Measurements from ENCODE around the gene ABCC11.
A peak's percentile ranks its signal among the peaks of the same experiment; 100 is the strongest.
"Not testable (repeated sequence)": the region's sequence is repeated elsewhere in the genome, so short reads cannot be mapped to it uniquely, and the experiment has no call there.

ABCC11 gene

DNA sequence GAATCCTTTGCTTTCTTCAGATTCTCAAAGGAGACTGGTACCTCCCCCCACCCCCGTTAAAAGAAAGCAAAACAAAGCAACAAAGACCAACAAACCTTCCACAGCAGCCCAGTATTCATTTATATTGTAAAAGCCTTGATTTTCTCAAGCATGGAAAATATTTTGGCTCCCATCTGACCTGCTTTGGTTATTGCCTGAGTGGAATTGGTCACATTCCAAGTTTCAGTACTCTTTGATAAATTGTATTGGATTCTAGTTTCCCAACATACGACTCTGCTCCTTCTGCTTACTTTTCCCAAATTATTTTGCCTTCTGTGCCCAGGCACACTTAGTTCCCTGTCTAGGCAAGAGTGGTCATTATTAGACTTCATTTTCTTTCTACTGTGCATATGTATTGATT lies 1.3 kb downstream of the ABCC11 start:
- peak; percentile 4 for DNase-seq

DNA sequence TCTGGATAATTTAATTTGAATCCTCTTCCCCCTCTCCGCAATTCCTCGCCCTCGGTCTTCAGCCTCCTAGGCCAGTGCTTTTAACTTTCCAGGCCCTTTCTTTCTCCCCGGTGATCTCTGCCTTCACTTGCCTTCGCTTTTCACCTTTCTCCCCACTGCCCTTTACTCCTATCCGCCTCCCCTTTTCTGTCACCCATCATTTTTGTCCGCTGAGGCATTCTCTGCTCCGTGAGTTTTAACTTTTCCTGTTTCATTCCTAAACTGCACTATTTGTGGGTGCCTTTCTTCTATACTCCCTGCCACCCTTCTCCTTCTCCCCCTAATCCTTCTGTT lies 2.5 kb downstream of the ABCC11 start:
- no peak for DNase-seq

DNA sequence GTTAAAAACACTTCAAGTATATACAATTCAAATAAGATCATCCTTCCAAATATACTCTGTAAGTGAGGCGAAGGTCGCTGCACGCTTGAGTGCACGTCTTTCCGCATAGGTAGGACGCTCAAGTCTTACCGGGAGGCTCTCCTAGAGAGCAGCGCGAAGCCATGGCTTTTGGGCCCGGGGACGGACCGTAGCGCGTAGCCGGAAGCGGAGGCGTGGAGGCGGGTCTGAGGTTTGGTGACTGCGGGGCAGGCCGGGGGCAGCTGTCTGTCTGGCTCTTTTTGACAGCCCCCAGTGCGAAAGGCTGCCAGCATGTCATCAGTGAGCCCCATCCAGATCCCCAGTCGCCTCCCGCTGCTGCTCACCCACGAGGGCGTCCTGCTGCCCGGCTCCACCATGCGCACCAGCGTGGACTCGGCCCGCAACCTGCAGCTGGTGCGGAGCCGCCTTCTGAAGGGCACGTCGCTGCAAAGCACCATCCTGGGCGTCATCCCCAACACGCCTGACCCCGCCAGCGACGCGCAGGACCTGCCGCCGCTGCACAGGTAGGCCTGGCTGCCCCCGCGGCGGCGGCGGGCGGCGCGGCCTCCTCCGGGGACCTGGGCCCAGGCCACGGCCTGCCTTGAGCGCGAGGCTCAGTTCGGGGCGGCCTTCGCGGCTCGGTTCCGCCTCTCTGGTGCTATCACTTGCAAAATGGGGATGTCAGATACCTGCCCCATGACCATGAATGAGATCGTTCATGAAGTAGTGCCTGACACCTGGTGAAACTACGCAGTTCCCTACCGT lies 3.1 kb downstream of the ABCC11 start, which contains the start of gene LONP2:
LONP2 (plus strand) TSS at position 221 of the 783 bp plus-strand sequence; CDS start at position 310, 89 bp downstream.
- DNase-seq: peak; percentile 88

DNA sequence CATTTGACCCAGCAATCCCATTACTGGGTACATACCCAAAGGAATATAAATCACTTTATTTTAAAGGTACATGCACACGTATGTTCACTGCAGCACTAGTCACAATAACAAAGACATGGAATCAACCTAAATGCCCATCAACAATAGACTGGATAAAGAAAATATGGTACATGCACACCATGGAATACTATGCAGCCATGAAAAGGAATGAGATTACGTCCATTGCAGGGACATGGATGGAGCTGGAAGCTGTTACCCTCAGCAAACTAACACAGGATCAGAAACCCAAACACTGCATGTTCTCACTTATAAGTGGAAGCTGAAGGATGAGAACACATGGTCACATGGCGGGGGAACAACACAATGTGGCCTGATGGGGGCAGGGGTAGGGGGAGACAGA lies 7.2 kb downstream of the ABCC11 start:
- not testable (repeated sequence) for DNase-seq

DNA sequence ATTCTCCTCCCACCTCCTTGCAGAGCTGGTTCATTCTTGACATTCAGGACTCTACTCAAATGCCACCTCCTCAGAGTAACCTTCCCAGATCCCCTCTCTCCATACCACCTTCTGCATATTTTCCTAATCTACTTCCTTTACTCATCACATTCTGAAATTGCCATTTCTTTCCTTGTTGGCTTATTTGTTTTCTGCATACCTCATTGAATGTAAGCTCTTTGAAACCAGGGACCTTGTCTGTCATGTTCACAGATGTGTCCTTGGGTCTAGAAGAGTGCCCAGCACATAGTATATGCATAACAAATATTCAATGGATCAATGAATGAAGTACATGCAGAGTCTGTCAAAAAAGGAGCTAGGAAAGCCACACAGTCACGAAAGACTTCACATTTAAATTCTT lies 11.1 kb downstream of the ABCC11 start:
- no peak for DNase-seq

DNA sequence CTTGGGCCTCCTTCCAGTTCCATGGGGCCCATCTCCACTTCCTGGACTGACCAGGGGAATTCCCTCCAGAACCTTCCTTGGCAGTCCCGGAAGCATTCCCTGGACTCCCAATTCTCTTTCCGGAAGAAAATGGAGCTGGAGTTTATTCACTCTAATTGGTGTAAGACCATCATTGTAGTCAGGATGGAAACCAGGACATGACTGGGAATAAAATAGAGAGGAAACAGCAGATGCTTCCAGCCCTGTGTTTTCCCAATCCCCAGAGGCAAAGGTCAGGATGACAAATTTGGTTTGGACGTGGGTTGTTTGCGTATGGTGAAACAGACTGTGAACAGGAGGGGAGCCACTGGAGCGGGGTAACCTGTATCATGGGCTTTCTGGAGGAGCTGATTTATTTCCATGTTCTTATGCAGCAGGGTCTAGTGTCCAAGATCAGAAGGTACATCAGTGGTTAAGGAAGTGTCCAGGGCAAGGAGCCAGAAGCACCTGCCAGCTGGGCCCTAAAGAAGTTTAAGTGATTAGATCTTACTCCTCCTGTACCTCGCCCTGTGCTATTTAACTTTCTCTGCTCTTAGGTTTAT lies 11.7 kb downstream of the ABCC11 start:
- no peak for DNase-seq

DNA sequence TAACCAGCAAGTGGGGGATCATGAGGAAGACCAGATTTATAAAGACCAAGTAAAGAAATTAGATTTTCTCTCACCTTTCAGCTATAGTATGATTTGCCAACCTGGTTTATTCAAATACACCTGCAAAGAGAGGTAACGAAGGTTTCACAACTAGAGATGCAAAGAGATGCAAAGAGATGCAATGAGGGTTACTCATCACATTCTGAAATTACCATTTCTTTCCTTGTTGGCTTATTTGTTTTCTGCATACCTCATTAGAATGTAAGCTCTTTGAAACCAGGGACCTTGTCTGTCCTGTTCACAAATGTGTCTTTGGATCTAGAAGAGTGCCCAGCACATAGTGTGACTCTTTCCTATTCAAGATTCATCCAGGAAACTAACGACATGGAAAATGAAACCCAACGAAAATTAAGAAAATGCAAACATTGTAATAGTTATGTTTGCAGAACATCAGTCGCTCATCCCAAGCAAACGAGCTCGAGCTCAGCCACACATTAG lies 12.2 kb downstream of the ABCC11 start:
- no peak for DNase-seq

DNA sequence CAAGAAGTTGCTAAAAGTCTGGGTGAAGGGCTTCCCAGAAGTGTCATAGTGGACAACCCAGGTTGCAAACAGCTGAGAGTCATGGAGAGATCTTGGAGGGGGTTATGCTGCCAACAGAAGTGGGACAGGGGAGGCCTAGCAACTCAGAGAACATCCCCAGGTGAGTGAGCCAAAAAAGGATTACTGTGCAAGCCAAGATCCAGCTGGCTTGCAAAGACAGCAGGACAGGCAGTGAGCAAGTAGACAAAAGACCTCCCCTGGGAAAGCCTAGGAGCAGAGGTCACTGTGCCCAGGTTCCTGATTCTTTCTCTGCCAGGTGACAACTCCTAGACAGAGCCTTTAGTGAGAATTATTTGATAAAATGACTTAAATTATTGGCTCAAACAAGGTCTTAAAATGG lies 12.7 kb downstream of the ABCC11 start:
- DNase-seq: no peak

DNA sequence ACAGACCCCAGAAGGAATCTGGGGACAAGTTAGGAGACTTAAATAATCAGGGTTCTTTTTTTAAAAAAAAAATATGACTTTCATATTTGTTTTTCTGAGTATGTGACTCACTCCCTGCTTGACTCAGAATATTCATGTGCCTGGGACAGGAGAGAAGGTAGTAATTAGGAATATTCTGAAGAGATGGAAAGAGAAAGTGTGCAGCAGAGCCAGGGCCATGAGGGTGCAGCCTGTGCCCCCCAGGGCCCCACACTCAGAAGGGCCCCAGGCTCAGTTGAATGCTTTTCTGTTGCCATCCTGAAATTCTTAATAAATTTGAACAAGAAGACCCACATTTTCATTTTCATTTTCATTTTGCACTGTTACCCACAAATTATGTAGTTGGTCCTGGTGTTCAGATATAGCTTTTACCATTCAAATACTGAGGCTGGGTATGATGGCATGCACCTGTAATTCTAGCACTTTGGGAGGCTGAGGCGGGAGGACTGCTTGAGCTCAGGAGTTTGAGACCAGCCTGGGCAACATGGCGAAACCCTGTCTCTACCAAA lies 14.8 kb downstream of the ABCC11 start:
- DNase-seq: no peak

DNA sequence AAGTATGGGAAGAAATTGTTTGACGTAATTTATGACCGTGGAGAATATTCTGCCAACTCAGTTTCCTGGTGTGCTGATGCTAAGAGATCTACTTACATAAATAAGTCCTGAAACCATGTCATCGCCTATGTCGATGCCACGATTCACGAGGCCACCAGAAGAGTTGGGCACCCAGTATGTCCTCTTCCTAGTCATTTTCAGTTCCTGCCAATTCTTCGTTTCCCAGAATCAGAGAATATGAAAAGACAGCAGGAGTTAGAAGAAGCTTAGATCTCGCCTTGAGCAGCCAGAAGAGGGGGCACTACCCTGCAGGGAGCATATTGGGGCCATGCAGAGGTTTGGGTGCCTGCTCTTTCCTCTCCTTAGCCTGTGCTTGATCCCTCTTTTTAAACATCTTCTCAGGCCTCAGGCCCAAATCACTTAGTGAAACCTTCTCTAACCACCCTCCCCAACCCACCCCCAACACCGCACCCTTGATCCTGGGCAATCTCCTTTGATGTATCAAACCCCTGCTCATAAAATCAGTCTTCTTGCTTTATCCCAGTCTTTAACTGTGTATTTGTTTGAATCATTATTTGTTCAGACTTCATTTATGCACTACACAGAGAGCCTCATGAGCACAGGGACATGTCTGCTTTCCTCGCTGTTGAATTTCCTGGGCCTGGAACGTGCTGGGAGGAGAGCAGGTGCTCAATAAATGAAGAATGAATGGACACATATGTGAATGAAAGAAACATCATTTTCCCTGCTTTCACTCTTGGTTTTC lies 15.4 kb downstream of the ABCC11 start:
- peak; percentile 35 for DNase-seq

DNA sequence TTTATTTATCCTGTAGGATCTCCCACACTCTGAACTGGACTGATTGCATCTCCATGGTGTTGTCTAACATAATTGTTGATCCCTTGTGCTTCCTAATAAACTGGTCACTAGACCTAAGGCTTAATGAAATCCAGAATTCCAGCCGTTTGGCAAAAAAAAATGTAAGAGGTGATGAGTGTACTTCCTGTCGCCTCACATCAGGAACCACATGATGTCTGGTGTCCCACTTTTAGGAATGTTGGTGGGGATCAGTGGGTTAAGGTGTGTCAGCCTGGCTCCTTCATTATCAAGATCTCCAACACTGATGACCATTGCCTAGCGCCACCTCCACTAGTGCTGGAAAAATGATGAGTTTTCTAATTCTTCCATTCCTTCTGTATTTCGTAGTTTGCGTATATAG lies 21.9 kb downstream of the ABCC11 start:
- DNase-seq: peak; percentile 38

DNA sequence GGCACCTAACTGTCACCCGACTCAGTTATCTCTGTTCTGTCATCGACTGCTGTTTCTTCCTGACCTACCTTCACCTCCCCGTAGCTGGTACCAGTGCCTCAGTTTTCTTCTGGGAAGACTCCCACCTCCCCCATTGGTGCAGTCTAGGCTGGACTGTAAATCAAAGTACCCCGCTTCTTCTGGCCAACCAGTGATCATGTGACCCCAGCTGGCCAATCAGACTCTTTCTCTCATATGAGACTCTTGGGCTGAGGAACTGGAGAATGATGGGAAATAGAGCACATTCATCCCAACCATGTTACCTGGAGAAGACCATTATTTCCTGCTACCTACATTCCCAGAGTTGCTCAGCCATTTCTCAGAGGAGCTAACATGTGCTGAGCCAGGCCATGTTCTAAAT lies 23.8 kb downstream of the ABCC11 start:
- DNase-seq: no peak

DNA sequence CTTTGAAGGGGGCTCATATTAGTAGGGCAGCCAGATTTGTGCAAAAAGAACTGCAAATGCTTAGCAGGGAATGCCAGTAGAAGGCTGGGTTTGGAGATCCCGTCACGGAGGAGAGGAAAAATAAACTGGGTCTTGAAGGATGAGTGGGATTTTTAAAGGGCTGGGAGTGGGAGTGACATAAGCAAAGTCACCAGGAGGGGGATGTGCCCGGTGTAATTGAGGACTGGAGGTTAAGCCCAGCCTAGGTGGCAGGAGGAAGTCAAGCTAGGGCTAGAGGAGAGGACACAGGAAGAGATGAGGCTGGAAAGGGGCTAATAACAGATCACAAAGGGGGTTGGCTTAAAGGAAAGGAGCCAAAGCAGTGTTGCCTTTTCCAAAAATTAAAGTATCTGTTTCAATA lies 26.4 kb downstream of the ABCC11 start:
- DNase-seq: no peak

DNA sequence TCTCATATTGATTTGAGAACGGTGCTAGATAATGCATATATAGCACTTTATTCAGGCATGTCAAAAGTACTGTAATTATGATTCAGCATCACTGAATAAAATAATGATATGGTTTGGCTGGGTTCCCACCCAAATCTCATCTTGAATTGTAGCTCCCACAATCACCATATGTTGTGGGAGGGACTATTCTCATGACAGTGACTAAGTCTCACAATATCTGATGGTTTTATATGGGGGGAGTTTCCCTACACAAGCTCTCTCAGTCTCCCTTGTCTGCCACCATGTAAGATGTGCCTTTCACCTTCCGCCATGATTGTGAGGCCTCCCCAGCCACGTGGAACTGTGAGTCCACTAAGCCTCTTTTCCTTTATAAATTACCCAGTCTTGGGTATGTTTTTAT lies 28.9 kb downstream of the ABCC11 start:
- no peak for DNase-seq

DNA sequence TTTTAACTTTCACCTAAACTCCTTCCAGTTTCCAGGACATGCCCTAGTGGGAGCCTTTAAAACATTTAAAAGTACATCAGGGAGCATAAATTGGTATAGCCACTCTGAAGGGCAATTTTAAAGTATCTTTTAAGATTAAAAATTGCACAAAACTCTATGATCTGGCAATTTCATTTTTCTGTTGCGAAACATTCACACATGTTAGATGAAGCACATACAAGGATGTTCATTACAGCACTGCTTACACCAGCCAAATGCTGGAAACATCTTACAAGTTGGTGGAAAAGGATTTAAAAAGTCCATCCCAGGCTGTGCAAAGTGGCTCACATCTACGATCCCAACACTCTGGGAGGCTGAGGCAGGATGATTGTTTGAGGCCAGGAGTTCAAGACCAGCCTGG lies 29.6 kb downstream of the ABCC11 start:
- DNase-seq: no peak

DNA sequence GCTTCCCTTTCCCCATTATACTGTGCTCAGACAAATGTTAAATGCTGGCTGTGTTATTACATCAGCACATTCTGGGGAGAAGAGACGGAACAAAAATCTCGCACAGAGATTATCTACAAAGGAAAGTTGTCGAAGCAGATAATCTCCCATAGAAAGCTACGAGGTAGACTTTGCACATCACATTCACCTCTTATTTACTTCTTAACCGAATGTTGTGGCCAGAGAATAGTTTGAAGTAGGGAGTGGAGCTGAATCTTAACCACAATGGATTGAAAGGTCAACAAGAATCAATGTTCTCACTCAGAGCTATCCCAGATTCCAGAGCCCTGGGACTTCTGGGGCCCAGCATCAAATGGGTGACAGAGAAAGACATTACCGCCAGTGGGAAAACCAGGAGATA lies 31.6 kb downstream of the ABCC11 start:
- DNase-seq: no peak

DNA sequence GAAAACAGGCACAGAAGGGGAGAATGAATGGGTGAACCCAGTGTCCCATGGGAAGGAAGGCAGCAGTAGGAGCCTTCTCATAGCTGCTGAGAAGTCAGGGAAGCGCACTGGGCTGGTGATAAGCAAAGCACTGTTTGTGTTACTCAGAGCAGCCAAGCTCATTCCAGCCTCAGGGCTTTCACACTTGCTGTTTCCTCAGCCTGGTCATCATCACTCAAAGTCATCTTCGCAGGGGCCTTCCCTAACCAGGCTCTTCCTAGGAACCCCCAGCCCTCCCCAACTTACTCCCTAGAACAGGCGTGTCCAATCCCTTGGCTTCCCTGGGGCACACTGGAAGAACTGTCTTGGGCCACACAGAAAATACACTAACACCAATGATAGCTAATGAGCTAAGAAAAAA lies 35.3 kb downstream of the ABCC11 start:
- no peak for DNase-seq

DNA sequence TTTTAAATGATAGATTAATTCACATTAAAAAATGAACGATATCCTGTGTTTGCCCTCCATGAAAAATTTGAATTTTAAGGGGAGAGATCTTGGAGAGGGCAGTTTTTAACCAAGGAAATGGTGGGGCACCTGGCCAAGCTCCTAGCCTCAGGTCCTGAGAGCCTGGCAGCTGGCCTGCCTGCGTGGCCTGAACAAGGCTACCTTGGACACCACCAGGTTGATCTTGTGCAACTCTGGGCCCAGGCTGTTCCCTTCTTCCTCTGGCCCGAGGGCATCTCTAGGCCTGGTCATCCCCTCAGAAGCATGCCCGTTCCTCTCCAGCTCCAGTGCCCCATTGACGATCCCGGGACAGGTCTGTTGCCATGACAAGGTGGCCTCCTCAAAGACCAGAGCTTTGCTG lies 36.6 kb downstream of the ABCC11 start:
- DNase-seq: no peak

DNA sequence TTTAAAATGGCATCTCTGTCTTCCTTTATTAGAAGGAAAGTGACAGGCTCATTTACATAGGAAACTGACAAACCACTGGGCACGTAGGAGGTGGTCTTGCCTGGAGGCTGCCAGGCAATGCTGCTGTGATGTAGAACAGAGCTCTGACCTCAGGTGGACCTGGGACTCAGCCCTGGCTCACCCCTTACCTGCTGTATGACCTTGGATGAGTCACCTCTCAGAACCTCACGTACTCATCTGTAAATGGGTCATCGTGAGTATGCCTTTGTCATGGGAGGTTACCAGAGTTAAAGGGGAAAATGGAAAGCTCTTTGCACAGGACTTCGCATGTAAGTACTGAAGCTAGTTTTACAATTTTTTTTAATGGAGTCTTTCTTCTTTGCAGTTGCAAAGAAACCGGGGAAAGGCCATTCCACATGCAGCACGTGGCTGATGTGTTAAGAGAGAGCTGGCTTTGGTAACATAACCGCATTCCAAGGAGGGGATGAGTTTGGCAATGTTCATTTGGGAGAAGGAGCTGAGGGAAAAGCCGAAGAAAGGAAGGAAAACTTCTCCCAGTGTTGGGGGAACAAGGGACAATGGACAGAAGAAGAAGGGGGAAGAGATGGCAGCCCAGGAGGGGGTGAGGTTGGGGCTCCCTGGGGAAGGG lies 40.6 kb downstream of the ABCC11 start:
- no peak for DNase-seq

DNA sequence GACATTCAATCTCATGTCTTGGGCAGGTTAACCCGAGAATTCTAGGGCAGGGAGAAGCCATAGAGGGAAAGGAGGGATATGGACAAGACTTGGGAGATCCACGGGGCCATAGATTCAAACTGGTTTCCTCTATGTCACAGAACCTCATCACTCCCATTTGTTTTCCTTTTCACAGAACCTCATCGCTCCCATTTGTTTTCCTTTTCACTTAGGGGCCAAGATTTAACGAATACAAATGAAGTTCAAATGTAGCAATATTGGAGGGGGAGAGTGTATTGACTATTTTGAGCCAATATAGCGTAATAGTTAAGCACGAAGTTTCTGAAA lies 42.6 kb downstream of the ABCC11 start:
- no peak for DNase-seq

DNA sequence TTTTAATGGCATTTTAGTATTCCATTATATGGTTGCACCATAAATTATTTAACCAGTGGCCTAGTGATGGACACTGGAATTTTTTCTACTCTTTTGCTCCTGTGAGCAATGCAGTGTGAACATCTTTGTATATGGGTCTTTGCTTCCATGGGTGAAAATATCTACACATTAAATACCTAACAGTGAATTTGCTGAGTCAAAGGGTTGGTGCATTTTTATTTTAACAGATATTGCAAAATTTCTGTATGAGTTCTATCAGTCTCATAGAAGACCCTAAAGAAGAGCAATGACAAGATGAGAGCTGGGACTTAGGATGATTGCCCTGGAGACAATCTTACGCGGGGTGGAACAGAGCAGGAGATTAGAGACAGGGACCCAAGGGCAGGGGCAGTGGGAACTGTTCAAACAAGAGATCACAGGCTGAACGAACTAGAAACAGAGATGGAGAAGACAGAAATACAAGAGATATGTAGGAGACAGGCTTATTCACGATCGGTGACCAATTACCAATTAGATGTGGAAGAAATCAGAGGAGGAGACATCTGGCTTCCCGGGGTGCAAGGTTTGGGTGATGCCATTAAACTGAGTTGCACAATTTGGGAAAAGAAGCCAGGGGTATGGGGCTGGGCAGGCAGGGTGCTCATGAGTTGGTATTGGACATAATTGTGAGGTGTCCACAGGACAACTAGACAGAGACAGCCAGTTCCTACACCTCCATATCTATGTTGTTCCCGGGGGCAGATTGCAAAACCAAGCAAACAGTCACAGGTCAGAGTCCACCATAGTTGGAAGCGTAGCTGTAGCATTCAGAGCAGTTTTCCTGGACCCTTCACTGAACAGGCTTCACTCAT lies 43.1 kb downstream of the ABCC11 start:
- DNase-seq: no peak

All from fibroblast of skin of abdomen (primary cell).